Measurements from ENCODE around the gene POLD4.

Gene POLD4

DNA sequence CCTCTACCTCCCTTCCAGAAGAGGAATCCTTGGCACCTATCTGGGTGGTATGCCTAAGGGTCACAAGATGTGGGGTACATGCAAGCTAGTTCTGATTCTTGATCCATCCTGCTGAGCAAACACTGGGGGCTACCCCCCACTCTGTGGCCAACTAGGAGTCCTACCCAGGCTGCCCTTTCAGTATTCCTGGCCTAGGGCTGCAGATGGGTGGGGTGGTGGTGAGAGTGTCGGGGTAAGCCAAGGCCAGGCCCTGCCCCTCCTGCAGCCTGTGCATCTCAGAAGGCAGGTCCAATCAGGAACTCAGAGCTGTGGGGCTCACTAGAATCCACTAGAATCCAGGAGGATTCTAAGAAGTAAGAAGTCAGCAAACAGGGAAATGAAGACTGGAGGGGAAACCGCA lies 39.1 kb downstream of the POLD4 start:
- no peak for DNase-seq

- DNase-seq = no peak
Measured at GRCh38 chr11:67313125-67313890, 40.0 kb downstream of the POLD4 start.

DNA sequence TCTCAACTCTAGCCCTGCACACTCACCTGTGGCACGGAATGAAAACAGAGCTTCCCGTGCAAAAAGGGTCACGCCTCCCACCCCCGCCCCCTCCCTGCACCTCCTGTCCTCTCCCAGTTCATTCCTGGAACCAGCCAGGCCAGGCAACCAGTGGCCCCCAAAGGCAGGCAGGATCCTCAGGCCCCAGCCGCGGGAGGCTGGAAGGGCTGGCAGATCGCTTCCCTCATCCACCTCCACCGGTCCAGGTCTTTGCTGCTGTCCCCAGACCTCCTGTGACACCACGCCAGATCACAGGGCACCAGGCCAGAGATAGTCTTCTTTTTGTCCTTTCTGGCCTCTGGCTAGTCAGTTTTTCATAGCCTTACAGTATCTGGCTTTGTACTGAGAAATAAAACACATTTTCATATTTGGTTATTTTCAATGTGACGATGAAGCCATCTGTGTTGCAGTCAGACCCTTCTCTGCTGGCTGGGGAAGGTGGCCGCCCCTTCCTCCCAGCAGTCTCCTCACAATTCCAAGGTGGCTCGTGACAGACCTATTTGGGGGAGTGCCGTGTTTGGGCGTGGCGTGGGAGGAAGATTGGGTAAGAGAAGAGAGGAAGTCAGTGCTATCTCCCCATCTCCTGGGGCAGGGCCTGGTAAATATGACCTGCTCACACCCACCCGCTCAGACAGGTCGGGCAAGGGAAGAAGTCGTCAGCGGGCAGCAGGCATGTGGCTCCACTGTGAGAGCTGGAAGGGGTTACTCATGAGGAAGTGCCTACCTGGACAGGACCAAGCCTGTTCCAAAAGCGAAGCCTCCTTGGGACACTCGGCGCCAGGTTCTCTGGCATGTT lies 40.9 kb downstream of the POLD4 start:
- no peak for DNase-seq

DNA sequence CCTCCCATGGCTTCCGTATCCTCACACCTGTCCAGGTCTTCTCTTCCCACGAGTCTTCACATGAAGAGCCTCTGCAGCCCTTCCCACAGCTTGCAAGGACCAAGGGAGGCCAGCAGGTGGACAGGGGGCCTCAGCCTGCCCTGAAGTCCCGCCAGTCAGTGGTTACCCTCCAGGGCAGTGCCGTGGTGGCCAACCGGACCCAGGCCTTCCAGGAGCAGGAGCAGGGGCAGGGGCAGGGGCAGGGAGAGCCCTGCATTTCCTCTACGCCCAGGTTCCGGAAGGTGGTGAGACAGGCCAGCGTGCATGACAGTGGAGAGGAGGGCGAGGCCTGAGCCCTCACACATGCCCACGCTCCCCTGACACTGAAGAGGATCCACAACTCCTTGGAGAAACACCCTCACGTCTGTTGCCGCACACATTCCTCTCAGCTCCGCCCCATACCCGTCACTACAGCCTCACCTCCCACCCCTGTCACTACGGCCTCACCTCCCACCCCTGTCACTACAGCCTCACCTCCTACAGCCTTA lies 41.7 kb downstream of the POLD4 start:
- DNase-seq = no peak

GRCh38 chr11:67311051-67311555 lies 42.2 kb downstream of the POLD4 start:
- no peak for DNase-seq

DNA sequence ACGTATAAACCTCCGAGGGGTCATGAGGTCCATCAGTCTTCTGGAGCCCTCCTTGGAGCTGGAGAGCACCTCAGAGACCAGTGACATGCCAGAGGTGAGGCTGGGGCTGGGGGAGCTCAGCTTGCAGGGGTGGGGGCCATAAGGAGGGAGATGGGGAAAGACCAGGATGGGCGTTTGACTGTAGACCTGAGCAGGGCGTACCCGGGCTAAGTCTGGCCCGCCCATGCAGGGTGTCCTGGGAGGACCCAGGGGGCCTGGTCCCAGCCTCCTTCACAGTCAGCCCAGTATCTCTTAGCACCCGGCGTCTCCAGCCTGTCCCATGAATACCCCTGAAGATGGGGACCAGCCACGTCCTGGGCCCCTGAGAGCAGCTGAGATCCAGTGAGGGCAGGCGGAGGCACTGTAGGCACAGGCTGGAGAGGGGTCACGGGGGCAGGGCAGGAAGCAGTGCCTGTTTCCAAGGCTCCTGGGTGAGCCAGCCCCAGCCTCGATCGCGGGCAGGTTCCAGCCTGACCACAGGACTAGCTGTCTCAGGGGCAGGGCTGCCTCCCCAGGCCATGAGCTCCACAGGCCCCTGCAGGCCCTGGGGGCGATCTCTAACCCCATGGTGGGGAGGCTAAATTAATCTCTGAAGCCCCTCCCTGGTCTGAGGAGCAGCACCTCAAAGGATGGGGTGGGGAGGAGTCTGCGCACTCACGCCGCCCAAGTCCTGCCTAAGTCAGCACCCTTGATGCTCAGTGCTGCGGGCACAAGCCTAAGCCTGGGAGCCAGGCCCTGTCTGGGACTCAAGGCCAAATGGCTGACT lies 42.9 kb downstream of the POLD4 start:
- no peak for DNase-seq

DNA sequence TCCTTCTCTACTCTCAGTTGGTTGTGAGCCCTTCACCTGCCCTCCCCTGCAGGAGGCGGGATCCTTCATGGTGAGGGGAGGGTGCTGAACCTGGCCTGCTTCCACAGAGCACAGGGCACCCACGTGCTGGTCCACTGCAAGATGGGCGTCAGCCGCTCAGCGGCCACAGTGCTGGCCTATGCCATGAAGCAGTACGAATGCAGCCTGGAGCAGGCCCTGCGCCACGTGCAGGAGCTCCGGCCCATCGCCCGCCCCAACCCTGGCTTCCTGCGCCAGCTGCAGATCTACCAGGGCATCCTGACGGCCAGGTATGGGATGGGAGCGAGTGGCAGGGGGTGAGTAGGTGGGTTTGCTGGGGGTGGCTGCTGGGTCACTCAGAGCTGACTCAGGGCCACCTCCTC lies 43.7 kb downstream of the POLD4 start:
- no peak for DNase-seq

GRCh38 chr11:67309166-67309565 lies 44.2 kb downstream of the POLD4 start:
- DNase-seq = no peak

GRCh38 chr11:67308031-67308866 lies 45.1 kb downstream of the POLD4 start:
- no peak for DNase-seq

DNA sequence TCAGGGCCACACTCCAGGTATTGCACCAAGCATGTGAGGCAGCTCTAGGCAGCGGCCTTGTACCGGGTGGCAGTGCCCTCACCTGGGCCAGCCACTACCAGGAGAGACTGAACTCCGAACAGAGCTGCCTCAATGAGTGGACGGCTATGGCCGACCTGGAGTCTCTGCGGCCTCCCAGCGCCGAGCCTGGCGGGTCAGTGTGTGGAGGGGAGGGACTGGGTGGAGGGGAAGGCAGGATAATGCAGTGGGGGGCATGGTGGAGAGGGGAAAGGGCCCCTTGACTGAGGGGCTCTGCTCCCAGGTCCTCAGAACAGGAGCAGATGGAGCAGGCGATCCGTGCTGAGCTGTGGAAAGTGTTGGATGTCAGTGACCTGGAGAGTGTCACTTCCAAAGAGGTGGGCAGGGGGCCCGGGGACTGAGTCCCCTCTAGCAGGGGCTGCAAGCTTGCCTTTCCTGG lies 45.8 kb downstream of the POLD4 start:
- DNase-seq = no peak

DNA sequence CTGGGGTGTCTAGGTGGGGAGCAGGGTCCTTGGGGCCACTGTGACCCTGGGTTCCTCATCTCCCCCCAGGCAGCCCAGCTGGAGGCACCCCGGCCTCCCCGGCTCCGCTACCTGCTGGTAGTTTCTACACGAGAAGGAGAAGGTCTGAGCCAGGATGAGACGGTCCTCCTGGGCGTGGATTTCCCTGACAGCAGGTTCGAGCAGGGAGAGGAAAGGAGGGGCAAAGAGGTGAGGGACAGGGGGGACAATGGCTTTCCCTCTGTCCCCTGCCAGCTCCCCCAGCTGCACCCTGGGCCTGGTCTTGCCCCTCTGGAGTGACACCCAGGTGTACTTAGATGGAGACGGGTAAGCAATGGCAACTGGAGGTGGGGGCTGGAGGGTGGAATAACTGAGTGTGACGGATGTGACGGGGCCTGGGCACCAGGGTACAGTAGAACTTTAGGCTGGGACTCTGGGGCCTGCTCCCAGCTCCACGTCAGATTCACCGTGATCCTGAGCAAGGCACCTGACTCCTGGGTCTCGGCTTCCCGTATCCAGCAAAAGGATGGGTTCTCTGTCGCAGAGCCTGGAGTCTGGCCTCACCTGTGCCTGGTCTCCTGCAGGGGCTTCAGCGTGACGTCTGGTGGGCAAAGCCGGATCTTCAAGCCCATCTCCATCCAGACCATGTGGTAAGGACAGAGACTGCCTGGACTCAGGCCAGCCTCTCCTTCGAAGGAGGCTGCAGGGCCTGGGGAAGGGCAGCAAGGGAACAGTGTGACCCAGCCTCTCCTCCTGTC lies 46.4 kb downstream of the POLD4 start:
- no peak for DNase-seq

GRCh38 chr11:67304511-67305113 lies 48.7 kb downstream of the POLD4 start:
- no peak for DNase-seq

- DNase-seq = no peak
Measured at GRCh38 chr11:67303835-67304411, 49.4 kb downstream of the POLD4 start.

- no peak for DNase-seq
Measured at GRCh38 chr11:67303132-67303834, 50.1 kb downstream of the POLD4 start, which contains the start of gene SSH3. TSS of gene SSH3 (plus strand) at chr11:67303530. CDS start at chr11:67303626, 96 bp downstream.

DNA sequence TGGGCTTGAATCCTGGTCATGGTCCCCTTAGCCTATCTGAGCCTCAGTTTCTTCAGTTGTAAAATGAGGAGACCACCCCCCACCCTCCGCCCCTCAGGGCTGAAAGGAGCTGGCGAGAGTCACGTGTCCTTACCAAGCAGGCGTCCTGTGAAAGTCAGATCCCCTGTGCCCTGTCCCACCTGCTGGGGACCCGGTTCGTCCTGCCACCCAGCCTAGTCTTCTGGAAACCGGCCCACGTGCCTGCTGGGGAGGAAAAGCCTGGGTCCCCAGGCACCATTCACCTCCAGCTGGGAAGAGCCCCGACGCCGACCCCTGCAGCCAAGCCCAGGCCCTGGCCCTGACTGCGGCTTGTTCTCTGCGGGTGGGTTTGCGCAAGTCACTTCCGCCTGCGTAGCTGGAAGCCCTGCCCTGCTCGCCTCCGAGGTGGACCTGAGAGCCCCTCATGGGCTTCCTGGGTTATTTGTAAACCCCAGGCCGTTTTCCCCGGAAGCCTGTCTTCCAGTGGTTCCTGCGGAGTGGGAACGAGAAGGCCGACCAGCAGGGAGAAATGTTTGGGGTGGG lies 50.7 kb downstream of the POLD4 start:
- no peak for DNase-seq

GRCh38 chr11:67301951-67302516 lies 51.3 kb downstream of the POLD4 start:
- DNase-seq = peak; percentile 7

- no peak for DNase-seq
Measured at GRCh38 chr11:67301313-67301921, 51.9 kb downstream of the POLD4 start.

Measured in NCI-H1694 (cell line).